ENCODE results near the gene HNRNPF.

The HNRNPF gene

DNA sequence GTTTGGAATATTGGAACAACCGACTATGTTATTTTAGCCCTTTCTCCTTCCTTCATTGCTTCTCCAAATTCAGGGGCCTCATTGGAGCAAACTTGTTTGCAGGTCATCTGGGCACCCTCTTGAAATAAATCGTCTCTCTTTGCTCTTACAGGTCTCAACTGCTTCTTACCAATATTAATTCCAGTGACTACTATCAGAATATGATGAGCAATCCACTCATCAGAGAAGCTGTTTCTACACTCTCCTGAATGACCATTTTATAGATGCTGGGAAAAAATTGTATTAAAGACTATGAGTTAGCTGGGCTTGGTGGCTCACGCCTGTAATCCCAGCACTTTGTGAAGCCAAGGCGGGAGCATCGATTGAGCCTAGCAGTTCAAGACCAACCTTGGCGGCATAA, 12.5 kb upstream of the HNRNPF start:
- no peak for DNase-seq

DNA sequence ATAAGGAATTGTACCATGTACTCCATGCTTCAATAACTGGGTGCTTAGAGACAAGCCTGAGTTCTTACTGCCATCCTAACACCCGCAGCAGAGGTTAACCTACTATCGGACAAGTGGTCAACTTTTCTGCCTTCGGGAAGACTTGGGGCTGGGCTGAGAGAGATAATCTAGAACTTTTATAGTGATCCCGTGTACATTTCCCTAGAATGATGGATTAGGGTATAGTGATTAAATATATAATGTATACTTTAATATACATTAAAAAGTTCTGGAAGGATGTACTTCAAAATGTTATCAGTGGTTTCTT, 12.2 kb upstream of the HNRNPF start:
- DNase-seq = no peak

- peak; percentile 57 to 98 (median 76) for DNase-seq
Observed at GRCh38 chr10:43420369-43421200, 11.6 kb upstream of the HNRNPF start.

DNA sequence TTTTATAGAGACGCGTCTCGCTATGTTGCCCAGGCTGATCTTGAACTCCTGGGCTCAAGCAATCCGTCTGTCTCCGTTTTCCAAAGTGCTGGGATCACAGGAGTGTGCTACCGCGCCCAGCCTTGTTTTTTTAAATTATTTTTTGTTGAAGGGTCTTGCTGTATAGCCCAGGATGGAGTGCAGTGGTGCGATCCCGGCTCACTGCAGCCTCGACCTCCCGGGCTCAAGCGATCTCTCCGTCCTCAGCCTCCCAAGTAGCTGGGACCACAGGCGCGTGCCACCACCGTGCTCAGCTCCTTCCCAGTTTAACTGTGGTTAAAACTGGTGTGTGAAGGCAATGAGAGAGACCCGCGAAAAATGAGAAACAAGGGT, 11.0 kb upstream of the HNRNPF start:
- DNase-seq = no peak

GRCh38 chr10:43417950-43418768, 9.2 kb upstream of the HNRNPF start:
- DNase-seq = peak in 2 of 5 experiments; percentile 73 to 79

- peak in 1 of 5 experiments; percentile 86 for DNase-seq
Observed at GRCh38 chr10:43415544-43415943, 6.6 kb upstream of the HNRNPF start.

DNA sequence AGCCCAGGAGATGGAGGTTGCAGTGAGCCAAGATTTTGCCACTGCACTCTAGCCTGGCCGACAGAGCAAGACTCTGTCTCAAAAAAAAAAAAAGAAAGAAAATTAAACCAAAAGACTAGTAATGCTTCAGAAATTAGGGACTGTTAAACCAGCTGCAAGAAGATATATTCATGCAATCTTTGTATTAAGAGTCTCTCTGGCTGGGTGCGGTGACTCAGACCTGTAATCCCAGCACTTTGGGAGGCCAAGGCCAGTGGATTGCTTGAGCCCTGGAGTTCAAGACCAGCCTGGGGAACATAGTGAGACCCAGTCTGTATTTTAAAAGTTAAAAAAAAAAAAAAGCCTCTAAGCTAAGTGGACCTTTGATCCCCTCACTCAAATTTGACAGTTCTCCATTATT, 2.5 kb upstream of the HNRNPF start:
- DNase-seq = no peak

DNA sequence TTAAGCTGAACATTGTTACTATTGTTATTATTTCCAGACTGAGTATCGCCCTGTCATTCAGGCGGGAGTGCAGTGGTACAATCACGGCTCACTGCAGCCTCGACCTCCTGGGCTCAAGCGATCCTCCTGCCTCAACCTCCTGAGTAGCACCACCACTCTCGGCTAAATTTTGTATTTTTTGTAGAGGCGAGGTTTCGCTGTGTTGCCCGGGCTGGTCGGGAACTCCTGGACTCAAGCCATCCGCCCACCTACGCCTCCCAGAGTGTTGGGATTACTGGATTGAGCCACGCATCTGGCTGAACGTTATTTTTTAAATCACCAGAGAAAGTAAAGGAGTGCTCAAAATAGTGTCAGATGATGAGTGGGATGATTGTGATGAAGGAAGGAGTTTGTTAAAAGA, 1.4 kb upstream of the HNRNPF start:
- no peak for DNase-seq

- peak; percentile 30 to 91 (median 66) for DNase-seq
Observed at GRCh38 chr10:43409385-43410109, 561 bp upstream of the HNRNPF start.

DNA sequence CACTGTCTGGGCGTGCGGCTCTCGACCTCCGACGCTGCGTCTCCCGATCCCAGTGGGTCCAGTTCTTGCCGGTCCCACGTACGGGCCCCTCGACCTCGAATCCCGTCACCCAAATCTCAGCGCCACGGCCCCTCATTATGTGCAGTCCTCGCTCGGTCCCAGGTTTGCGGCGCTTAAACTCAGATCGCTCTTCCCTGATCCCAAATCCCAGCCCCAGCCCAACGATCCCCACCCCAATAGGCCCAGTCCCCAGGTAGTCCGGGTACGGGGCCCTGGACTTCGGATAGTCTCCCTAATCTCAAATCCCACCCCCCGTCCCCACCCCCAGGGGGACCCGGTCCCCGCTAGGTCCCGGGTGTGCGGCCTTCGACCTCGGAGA, 666 bp downstream of the HNRNPF start:
- peak in 1 of 5 experiments; percentile 9 for DNase-seq

DNA sequence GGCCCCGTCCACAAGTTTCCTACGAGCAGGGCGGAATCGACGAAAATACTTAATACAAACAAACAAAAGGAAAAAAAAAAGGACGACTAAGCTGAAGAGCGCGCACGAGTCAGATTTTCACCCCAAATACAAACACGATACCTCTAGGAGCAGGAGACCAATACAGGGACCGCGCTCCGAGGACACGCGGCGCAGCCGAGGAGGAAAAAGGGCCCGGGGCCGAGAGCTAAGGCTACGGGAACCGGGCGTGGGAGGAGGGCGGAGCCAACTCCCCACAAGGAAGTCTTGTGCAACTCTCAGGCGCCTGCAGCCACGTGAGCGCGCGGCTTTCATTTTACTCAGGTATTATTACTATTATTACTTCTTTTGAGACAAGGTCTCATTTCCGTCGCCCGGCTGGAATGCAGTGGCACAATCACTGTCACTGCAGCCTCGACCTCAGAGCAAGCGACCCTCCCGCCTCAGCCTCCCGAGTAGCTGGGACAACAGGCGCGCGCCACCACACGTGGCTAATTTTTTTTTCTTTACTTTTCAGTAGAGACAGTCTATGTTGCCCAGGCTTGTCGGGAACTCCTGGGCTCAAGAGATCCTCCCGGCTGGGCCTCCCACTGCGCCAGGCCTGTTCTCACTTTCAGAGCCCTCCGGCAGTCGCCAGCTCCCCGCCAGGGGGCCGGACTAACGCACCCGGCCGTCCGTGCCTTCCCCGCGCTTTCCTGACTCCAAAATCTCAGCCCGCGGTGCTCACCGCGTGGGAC, 1.2 kb downstream of the HNRNPF start:
- DNase-seq = peak; percentile 67 to 94 (median 82)

DNA sequence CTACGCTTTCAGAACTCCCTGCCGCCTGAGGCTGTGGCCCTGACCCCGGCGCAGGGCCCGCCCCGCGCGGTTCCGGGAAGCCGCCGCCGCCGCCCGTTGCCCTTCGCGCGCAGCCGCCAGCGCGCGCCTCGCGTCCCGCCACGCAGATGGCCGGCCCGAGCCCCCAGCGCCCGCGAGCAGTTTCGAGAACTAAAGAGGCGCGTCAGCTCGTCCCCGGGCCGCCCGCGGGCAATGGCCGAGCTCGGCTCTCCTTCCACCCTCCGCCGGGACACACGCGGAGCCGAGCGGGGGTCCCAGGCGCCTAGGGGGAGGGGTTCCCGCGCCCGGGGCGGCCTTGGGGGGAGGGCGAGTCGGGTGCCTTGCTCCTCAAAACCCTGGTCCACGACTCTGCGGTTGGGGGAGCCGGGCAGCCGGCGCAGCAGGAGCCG, 1.8 kb downstream of the HNRNPF start:
- peak; percentile 31 to 70 (median 41) for DNase-seq

GRCh38 chr10:43404704-43405084, 4.3 kb downstream of the HNRNPF start:
- DNase-seq = peak in 2 of 5 experiments; percentile 48 to 58

GRCh38 chr10:43403911-43404703, 4.9 kb downstream of the HNRNPF start:
- DNase-seq = no peak

- DNase-seq = no peak
Observed at GRCh38 chr10:43402880-43403452, 6.0 kb downstream of the HNRNPF start.

- no peak for DNase-seq
Observed at GRCh38 chr10:43402176-43402575, 6.8 kb downstream of the HNRNPF start.

DNA sequence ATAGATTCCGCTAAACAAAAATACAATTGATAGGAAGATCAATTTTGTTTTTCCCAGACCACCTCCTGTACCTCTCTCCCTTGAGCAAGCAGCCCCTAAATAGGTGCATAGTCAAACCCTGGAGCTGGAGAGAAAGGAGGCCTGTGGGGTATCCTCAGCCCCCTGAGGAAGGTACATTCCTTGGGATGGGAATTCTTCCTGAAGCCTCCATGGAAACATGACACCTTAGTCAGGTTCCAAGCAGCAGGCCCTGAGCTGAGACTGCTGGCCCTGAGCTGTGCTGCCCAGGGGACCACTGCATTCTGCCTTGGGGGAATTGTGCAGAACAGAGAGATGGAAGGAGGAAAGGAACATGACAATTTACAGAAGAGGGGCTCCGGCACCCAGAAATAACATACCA, 7.4 kb downstream of the HNRNPF start:
- DNase-seq = no peak

DNA sequence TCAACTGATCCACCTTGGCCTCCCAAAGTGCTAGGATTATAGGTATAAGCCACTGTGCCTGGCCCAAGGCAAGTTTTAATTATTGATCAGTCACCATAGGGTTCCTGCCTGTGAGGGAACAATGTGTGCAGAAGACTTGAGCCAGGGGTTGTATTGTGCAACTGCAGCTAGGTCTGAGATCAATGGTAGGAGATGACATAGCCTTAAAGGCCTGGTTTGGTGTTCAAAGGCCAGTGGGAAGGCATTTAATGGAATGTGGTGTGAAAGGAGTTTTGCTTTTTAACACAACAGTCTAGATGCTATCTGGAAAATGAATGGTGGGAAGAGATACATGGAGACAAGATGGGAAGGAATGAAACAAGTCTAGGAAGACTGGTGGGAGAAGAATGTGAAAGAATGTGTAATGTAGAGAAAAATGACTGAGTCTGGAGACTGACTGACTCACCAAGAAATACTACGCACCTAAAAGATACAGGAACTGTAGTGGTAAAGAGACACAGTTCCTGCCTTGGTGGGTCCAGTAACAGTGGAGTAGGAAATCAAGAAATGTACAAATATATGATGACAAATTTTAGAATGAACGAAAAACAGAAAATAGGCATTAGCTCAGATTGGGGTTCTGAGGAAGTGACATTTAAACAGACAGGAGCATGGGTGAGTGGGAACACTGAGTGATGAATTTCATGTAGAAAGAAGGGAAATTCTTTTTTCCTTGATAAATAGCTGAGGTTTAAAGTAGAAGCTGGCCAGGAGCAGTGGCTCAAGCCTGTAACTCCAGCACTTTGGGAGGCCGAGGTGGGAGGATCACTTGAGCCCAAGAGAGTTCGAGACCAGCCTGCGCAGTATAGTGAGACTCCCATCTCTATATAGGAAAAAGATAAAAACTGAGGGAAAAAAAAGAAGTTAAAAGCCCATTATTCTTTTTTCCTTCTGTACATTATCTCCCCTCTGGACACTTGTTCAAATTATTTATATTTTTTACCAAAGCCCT, 9.4 kb downstream of the HNRNPF start:
- peak in 1 of 5 experiments; percentile 60 for DNase-seq

GRCh38 chr10:43398939-43399319, 10.1 kb downstream of the HNRNPF start:
- no peak for DNase-seq

Data from T-helper 2 cell (primary cell).